HCT116 (cell line): ENCODE measurements around the gene CLSTN3.

Source experiments
- CBX3 ChIP-seq: IDR thresholded peaks from 2 replicates; pipeline ENCODE4 v1.6.1; 2012; ENCODE audit warnings: low read depth
- POLR2A ChIP-seq: IDR thresholded peaks from 2 replicates; pipeline ENCODE4 v1.7.0; 2011; ENCODE audit warnings: borderline replicate concordance; ENCODE audit not compliant: insufficient read depth, insufficient read length; ENCODE audit errors: extremely low read depth
- POLR2AphosphoS5 ChIP-seq: IDR thresholded peaks from 2 replicates; pipeline ENCODE4 v1.6.1; 2011; ENCODE audit warnings: mild to moderate bottlenecking, low read depth, low read length, moderate library complexity
- SIN3A ChIP-seq: IDR thresholded peaks from 2 replicates; pipeline ENCODE4 v1.6.1; 2012; ENCODE audit warnings: low read depth
- SRF ChIP-seq: IDR thresholded peaks from 2 replicates; pipeline ENCODE4 v1.6.1; 2012; ENCODE audit warnings: low read depth
- ZNF274 ChIP-seq: fragments of 200-500 bp; sonication (Bioruptor generic); IDR thresholded peaks from 2 replicates; pipeline ENCODE4 v1.6.1; 2014; ENCODE audit warnings: mild to moderate bottlenecking, low read depth, low read length, inconsistent platforms
- TF ChIP-seq, protein P1 (sequence below), 3 experiments: fragments of 200-600 bp in 1 of 3; sonication (generic) in 1 of 3; IDR thresholded peaks in 2 of 3; conservative IDR thresholded peaks in 1 of 3; 2 replicates each; pipeline ENCODE4 v1.5.1; 2012 to 2017; ENCODE audit warnings: low read depth in 2 of 3, low read length in 2 of 3, antibody characterized with exemption in 1 of 3, borderline replicate concordance in 1 of 3, control low read depth in 1 of 3, mild to moderate bottlenecking in 1 of 3, mixed read lengths in 1 of 3, mixed run types in 1 of 3, moderate library complexity in 1 of 3; ENCODE audit not compliant: insufficient read depth in 1 of 3

DNA sequence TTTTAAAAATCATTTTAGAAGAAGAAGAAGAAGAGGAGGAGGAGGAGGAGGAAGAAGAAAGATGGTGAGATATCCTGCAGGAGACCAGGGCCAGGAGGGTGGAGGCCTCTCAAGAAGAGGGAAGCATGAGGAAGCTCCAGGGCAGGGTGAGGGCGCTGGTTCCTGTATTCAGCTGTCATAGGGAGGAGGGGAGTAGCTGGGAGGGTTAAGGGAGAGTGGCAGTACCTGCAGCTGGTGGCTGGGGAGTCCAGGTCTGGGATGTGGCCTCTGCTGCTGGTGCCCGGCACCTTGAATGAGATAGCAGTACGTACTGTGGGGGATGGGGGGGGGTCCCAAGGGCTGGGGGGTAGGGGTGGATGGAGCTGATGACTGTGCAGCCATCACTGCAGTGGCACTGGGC lies 11.3 kb upstream of the CLSTN3 start:
- TF ChIP-seq, protein P1, sequence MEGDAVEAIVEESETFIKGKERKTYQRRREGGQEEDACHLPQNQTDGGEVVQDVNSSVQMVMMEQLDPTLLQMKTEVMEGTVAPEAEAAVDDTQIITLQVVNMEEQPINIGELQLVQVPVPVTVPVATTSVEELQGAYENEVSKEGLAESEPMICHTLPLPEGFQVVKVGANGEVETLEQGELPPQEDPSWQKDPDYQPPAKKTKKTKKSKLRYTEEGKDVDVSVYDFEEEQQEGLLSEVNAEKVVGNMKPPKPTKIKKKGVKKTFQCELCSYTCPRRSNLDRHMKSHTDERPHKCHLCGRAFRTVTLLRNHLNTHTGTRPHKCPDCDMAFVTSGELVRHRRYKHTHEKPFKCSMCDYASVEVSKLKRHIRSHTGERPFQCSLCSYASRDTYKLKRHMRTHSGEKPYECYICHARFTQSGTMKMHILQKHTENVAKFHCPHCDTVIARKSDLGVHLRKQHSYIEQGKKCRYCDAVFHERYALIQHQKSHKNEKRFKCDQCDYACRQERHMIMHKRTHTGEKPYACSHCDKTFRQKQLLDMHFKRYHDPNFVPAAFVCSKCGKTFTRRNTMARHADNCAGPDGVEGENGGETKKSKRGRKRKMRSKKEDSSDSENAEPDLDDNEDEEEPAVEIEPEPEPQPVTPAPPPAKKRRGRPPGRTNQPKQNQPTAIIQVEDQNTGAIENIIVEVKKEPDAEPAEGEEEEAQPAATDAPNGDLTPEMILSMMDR (IDR thresholded peaks at IDR 0.05 in 2 of 3, conservative IDR thresholded peaks at IDR 0.05 in 1 of 3; ENCODE audit: borderline replicate concordance in 1 of 3, insufficient read depth in 1 of 3, low read depth in 2 of 3, low read length in 2 of 3), result no peak
- no peak for TF ChIP-seq POLR2AphosphoS5
- no peak for TF ChIP-seq POLR2A
- no peak for TF ChIP-seq SRF
- TF ChIP-seq CBX3, result no peak
- TF ChIP-seq ZNF274, result no peak
- TF ChIP-seq SIN3A, result no peak
